HG03442 (cell line): Measurements from ENCODE around the gene LINGO1.

Experiments used
- ATAC-seq: cut with Tn5 transposase; IDR thresholded peaks from one replicate; pipeline ENCODE4 v1.9.1; 2021; ENCODE audit warnings: mild to moderate bottlenecking, moderate library complexity; ENCODE audit not compliant: unreplicated experiment

Gene LINGO1

DNA sequence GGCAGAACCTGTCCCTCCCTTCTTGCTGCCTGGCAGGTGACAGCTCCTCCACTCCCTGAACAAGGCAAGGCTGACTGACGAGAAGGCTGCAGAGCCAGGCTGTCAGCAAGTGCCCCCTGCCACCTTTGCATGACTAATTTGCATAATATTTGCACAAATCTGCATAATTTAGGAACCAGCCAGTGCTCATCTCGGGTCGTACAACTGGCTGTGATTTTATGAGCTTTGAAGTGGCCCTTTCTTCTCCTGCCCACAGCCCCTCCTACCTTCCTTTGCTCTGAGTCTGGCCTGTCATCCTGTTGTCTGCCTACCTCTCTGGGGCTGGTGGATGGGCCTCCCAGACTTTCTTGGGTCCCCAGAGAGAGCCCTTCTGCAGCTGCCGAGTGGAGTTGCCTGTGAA, 58.9 kb downstream of the LINGO1 start:
- ATAC-seq: no peak

DNA sequence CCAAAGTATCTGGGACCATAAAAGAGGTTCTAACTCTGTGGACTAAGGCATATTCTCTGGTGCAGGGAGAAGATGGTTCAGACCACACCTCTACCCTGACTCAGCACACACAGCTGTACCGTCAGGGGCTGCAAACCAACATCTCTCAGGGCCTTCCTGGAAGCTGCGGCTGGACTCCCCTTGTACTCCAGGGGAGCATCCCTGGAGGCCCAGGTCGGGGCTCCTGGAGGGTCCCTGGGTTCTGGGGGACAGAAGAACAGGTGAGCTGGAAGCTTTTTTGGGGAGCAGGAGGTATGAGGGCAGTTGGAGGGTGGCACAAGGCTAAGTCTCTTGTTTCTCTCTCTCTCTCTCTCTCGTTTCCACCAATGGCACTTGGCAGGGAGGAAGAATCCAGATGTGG, 60.5 kb downstream of the LINGO1 start:
- no peak for ATAC-seq

DNA sequence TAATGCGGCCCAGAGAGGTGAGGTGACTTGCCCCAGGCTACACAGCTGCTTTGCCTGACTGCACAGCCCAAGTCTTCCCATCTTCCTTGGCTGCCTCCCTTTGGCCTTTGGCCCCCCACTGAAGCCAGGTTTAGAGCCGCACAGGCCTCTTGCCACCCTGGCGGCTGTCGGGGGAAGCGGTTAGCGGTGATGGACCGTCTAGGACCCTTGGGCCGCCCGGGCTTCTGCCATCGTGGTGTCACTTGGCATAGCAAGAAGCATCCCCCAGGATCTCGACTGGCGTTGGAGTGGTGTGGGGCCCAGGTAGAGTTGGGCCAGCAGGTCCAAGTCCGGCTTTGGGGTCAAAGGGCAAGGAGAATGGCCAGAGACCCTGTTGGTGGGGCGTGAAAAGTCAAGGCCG, 61.0 kb downstream of the LINGO1 start:
- no peak for ATAC-seq

DNA sequence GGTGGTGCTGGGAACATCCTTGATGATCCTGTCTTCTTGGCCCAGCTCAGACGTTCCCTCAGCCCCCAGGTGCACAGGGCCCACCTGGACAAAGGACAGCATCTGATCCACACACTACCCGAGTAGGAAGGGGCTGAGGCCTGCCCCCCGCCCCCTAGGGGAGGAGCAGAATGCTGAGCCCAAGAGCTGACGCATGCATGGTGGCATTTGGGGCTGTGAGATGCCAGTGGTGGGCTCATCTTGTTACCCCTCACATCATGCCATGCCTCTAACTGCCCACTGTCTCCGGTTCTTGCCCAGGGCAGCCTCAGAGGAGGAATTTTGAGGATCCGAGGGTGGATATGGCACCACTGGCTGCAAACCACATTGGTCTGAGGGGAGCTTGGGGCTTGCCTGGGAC, 61.5 kb downstream of the LINGO1 start:
- no peak for ATAC-seq

DNA sequence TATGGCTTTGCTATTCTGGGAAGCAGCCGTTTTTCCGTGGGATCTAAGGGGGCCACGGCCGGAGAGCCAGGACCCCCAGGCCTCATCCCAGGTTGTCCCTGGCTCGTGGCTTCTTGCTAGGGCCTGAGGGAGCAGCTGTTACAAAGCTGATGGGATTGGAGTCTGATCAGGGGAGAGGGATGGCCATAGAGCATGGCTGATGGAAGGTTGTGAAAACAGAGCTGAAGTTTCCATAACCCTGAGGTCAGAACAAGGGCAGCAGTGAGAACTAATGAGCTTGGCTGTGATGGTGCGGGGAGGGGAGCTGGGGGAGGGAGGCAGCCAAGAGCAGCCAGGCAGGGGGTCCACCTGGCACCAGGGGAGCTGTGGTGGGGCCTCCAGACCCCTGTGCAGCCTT, 63.0 kb downstream of the LINGO1 start:
- ATAC-seq: no peak

DNA sequence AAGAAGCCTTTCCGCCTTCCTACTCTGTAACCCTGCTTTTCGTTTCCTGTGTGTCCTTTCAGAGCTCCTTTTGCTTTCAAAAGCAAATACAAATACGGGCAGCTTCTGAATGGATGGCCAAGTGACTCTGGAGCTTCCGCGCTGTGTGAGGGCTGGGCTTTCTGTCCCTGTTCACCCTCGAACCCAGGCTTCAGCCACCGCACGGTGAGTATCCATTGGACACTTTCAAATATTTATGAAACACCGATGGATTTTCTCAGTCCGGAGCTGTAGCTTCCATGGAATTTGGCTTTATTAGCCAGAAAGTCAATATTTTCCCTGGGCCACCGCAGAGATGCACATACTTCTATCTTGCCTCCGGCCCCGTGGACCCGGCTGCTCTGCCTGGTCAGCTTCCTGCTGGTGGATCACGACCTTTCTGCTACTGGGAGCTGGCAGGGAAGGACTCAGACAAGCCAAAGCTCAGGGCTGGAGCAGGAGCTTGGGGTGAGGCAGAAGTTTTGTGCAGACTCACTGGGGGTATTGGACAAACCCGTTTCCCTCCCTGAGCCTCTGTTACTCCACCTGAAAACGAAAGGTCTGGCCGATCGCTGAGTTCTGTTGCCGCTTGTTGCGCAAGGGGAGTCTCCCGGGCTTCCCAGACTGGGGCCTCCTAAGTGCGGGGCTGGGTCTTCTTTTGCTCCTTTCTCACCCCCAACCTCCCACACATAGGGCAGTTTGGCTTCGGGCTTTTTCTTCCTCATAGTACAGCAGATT, 63.6 kb downstream of the LINGO1 start:
- no peak for ATAC-seq

DNA sequence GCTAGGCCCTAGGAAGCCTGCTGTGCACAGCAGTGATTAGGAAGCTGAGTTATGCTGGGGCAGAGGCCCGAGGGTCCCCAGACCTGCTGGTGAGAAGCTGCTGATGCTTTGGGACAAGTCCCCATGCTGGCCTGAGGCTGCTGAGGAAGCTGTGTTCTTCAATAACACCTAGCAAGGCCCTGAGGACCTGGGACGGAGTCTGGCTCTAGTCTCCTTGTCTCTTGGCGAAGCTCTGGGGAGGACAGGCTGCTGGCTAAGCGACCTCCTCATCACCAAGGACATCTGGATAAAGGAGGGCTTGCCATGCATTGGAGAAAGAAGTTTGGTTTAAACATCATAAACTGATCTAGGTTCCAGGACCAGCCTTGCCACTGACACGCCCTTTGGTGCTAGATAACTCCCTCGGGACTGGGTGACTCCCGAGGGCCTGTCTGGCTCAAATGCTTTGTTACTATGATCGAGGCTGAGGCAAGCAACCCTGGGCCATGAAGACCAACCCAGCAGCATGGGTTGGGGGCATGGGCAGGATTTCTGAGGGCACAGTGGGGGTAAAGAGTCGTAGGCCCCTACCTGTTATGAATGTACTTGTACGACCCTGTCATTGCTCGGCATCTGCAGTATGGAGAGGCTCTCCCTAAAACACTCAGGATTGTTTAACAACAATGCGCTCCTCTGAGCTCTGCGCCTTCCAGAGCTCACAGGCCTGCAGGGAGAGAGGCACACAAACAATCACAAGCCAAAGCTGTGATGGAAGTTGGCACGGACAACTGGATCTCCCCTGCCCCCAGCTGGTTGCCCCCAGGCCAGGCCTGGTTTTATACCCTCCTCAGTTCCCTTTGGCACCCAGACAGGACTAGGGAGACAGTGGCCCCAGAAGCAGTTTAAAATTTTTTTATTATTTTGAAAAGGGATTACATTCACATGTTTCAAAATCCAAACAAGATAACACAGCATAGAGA, 64.4 kb downstream of the LINGO1 start:
- no peak for ATAC-seq

DNA sequence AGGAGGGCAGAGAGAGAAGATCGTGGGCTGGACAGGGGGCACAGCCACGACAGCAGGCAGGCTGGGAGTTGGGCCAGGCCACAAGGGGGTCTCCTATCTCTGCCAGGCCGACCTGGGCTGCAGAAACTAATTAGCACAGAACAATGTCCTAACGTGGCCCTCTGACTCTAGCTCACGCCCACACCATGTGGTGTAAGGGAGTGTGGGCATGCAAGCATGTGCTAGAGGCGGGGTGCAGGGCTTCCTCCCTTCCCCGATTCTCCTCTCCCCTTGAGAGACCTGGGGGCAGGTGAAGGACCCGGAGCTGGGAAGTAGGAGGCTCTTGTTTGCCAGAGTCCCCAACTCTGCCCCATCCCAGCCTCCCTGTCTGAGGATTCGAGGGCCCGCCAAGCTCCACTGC, 65.5 kb downstream of the LINGO1 start:
- no peak for ATAC-seq

DNA sequence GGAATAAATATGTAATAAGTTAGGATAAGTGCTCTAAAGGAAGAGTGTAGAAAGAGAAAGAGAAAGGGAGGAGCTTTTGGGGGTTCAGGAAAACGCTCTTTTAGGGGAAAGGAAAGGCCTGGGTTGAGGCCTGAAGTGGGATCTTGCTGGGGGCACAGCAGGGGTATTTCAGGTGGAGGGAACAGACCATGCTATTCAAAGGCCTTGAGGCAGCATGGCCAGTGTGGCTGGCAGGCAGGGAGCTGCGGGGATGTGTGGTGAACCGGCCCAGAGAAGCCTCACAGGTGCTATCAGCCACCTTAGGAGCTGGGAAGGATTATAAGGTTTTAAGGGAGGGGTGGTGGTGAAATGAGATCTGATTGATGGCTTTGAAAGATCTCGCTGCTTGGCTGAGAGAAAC, 66.6 kb downstream of the LINGO1 start:
- ATAC-seq: no peak

DNA sequence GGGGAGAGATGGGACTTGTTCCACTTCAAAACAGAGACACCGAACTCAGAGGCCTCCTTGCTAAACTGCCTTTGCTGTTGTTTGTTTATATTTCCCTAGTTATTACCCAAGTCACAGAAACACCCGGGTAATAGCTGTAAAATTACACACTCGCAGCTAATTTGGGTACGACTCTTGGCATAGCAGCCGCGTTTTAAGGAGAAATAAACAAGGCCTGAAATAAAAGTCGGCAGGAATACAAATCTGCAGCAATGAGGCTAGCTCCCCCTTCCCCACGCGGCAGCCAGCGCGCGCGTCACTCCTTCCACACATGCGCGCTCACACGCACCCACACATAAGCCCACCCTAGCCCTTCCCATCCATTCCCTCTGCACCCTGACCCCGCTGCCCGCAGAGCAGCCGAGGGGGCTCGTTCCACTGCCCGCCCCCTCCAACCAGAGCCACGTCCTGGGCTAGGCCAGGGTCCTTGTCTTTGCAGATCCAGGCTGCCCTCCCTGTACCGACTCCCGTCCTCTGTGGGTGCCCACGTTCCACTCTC, 67.3 kb downstream of the LINGO1 start:
- ATAC-seq: no peak

DNA sequence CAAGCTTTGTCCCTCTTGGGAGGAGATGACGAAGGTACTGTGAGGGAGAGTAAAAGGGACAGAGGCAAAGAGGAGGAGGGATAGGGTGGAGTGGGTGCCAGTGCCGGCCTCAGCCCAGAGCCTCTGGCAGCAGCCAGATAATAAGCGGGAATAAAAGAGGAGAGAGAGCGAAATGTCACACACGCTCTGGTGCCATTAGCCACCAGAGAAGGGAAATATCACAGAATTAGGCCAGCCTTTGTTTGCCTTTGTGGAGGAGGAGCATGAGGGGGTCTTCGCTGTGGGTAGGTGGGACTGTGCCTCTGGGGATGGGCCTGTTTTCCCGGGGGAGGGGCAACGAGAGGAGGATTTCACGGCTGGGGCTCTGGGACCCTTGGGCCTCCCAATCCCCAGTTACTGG, 67.8 kb downstream of the LINGO1 start:
- no peak for ATAC-seq

DNA sequence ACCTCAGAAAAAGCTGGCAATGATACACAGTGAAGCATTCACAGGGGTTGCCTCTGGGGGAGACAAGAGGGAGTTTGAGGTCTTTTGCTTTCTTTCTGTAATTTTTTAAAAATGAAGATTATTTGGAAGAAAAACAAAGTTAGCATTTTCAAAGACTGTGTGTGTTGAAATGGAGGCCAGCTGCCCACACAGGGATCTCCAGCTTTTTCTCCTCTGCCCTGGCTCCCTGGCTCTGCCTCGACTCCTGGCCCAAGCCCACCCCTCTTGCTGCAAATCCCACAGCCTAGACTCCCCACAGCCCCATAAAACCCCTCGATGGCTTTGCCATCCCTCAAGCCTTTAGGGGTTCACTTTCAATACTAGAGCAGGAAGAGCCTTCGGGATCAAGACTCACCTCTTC, 68.4 kb downstream of the LINGO1 start:
- ATAC-seq: no peak

DNA sequence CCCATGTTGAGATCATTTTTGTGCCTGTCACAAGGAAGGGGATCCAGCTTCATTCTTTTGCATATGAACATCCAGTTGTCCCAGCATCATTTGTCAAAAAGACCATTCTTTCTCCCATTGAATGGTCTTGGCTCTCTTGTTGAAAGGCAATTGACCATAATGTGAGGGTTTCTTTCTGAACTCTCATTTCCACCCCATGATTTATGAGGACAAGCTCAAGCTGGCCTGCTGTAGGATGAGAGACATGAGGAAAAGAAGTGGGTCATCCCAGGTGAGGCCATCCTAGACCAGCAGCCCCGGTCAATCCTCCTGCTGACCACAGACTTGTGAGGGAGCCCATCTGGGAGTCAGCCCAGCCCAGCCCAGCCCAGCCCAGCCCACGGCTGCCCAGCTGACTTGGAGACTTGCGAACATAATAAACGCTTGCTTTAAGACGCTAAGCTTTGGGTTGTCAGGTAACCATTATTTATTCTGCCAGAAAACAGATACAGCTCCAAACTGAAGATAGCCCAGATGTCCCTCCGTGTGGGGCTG, 69.0 kb downstream of the LINGO1 start:
- no peak for ATAC-seq
